ENCODE measurements around the gene DTD2. TPM values are rescaled to one million over a fixed set of nuclear protein-coding genes. Genes with fewer than 3 reads are reported as not detected.

Gene DTD2
- 10 to 100 TPM; 12.9 to 13.3 TPM for total RNA-seq

GRCh38 chr14:31456841-31457664 is at the start of gene DTD2:
TSS of gene DTD2 (minus strand) at chr14:31457506. CDS start at chr14:31457393, 113 bp downstream.
- no peaks in the 10 kb centered on the region for H3K27me3 Mint-ChIP-seq (ENCODE audit: low read depth)
- CTCF ChIA-PET = interaction anchor here (0.6 to 2.3 kb wide), 4 partner anchors 8 to 751 kb away, joined by 3 to 9 read pairs (median 4); partner anchors contain the start of gene HEATR5A
- H3K27ac Mint-ChIP-seq = peak within 1 kb of the TSS; percentile 88
- intact Hi-C loops (cut with micrococcal nuclease) = loop anchor here (1.0 to 5.0 kb wide), 11 partner anchors 37 to 835 kb away; partner anchors contain the start of genes HEATR5A, NUBPL, RNU6-8 and SCFD1
- peak; percentile 93 for DNase-seq
- H3K4me1 Mint-ChIP-seq (ENCODE audit: low read depth) = peaks cover 29% of the 10 kb centered on the region
- peaks cover 3% of the 10 kb centered on the region for H3K36me3 Mint-ChIP-seq (ENCODE audit: low read depth)
- H3K9me3 Mint-ChIP-seq = no peaks in the 10 kb centered on the region
- H3K4me3 Mint-ChIP-seq = peak within 1 kb of the TSS; percentile 94

GRCh38 chr14:31505411-31505810 is 48.1 kb upstream of the DTD2 start:
- Mint-ChIP-seq H3K27me3 (ENCODE audit: low read depth) (no peaks in the 10 kb centered on the region), H3K4me3 (no peak overlapping the region), H3K36me3 (ENCODE audit: low read depth) (no peaks in the 10 kb centered on the region), H3K4me1 (ENCODE audit: low read depth) (no peaks in the 10 kb centered on the region), H3K9me3 (no peaks in the 10 kb centered on the region), H3K27ac (no peak overlapping the region)
- DNase-seq = no peak
- CTCF ChIA-PET = interaction anchor here (1.1 kb wide), 1 partner anchor 748 kb away, joined by 3 read pairs; no protein-coding TSS in a partner anchor
- intact Hi-C loops (cut with micrococcal nuclease) = no loop called here

DNA sequence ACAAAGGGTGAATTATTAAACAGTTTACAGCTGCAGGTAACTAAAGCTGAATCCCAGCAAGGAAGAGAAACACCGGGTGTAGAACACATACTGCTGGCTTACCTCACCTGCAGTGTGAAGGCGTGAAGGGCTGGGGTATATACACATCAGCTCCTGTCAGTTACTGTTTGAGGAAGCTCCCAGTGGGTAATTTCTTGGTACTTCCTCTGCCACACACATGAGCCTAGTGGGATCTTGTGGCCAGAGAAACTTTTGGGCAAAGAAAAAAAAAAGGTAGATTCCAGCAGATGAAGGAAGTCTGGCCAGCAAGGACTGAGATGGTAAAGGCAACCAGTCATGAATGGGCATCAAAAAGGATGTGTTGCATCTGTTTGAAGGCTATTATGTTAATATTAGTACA is 44.6 kb upstream of the DTD2 start:
- intact Hi-C loops (cut with micrococcal nuclease) = no loop called here
- DNase-seq = no peak
- Mint-ChIP-seq H3K9me3 (no peaks in the 10 kb centered on the region), H3K27me3 (ENCODE audit: low read depth) (no peaks in the 10 kb centered on the region), H3K27ac (no peak overlapping the region), H3K4me1 (ENCODE audit: low read depth) (no peaks in the 10 kb centered on the region), H3K36me3 (ENCODE audit: low read depth) (no peaks in the 10 kb centered on the region), H3K4me3 (no peak overlapping the region)
- CTCF ChIA-PET = no interaction called here

DNA sequence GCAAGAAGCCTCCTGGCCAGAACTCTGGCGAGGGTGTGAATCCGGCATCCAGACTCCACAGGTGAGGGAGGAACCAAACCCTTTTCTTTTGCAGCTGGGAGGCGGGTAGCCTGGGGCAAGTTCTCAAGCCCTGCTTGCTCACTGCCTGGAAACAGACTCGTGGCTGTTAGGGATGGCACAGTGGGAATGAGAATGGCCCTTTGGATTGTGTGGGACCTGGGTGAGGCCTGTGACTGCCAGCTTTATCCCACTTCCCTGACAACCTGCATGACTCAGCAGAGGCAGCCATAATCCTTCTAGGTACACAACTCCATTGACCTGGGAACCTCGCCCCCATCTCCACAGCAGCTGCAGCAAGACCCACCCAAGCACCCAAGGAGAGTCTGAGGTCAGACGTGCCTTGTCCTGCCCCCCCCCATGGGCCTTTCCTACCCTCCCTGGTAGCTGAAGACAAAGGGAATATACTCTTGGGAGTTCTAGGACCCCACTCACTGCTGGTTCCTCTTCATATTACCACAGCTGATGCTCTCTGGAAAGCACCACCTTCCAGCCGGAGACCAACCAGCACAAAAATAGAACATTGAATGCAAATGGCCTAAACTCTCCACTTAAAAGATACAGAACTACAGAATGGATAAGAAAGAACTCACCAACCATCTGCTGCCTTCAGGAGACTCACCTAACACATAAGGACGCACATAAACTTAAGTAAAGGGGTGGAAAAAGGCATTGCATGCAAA is 35.6 kb upstream of the DTD2 start:
- Mint-ChIP-seq H3K4me3 (no peak overlapping the region), H3K9me3 (no peaks in the 10 kb centered on the region)
- intact Hi-C loops (cut with micrococcal nuclease) = no loop called here

DNA sequence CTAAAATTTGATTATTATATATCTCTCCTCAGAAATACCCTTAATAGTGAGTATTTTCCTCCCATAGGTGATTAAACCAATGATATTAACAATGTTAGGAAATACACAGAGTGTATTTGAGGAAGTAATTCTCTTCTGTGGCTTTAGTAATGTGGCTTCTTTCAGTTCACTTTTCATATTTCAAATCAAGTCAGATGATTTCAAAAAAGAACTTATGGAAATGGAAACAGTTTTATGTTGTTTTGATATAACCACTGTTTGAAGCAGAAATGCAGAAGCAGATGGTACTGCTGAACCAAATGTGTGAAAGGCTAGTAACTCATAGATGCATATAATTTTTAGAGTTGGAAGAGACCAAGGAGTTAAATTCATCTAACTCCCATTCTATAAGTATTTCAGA is 32.4 kb upstream of the DTD2 start:
- Mint-ChIP-seq H3K27me3 (ENCODE audit: low read depth) (no peaks in the 10 kb centered on the region), H3K9me3 (no peaks in the 10 kb centered on the region), H3K4me1 (ENCODE audit: low read depth) (no peaks in the 10 kb centered on the region), H3K4me3 (no peak overlapping the region), H3K27ac (no peak overlapping the region), H3K36me3 (ENCODE audit: low read depth) (no peaks in the 10 kb centered on the region)
- no peak for DNase-seq
- CTCF ChIA-PET = interaction anchor here (0.6 kb wide), 1 partner anchor 10 kb away, joined by 3 read pairs; no protein-coding TSS in a partner anchor
- intact Hi-C loops (cut with micrococcal nuclease) = no loop called here

More for the DNA sequence above, 35.6 kb upstream of the DTD2 start:
- no peak for DNase-seq
- Mint-ChIP-seq H3K27me3 (ENCODE audit: low read depth) (no peaks in the 10 kb centered on the region), H3K36me3 (ENCODE audit: low read depth) (no peaks in the 10 kb centered on the region), H3K4me1 (ENCODE audit: low read depth) (no peaks in the 10 kb centered on the region), H3K27ac (no peak overlapping the region)
- CTCF ChIA-PET = interaction anchor here (0.7 kb wide), 1 partner anchor 30 kb away, joined by 3 read pairs; no protein-coding TSS in a partner anchor

DNA sequence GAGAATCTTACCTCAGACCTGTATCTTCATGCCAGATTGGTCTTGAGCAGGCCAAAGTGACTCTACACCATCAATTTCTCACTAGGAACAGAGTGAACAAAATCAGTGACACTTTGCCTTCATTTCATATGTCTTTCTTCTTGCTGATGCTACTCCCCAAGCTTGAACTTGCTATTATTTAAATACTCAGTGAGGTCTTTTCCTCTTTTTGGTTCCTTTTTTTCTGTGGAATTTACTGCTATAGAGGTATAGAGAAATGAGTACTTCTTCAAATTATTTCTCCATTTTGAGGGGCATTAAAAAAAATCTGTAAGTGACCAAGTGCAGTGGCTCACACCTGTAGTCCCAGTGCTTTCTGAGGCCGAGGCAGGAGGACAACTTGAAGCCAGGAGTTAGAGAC is 30.6 kb upstream of the DTD2 start, which contains the start of gene GPR33:
Gene GPR33, minus strand, starts transcription at position 154 of the 400 bp plus-strand sequence. CDS start 4,074 bp downstream, outside the sequence.
- no peaks in the 10 kb centered on the region for H3K9me3 Mint-ChIP-seq
- no peak within 1 kb of the TSS for H3K4me3 Mint-ChIP-seq
- intact Hi-C loops (cut with micrococcal nuclease) = no loop called here
- no peaks in the 10 kb centered on the region for H3K4me1 Mint-ChIP-seq (ENCODE audit: low read depth)
- H3K27me3 Mint-ChIP-seq (ENCODE audit: low read depth) = no peaks in the 10 kb centered on the region
- no peaks in the 10 kb centered on the region for H3K36me3 Mint-ChIP-seq (ENCODE audit: low read depth)
- CTCF ChIA-PET = no interaction called here
- no peak for DNase-seq
- no peak within 1 kb of the TSS for H3K27ac Mint-ChIP-seq

GRCh38 chr14:31486764-31487163 is 29.5 kb upstream of the DTD2 start:
- Mint-ChIP-seq H3K27me3 (ENCODE audit: low read depth) (no peaks in the 10 kb centered on the region), H3K36me3 (ENCODE audit: low read depth) (no peaks in the 10 kb centered on the region), H3K27ac (no peak overlapping the region), H3K4me1 (ENCODE audit: low read depth) (no peaks in the 10 kb centered on the region), H3K9me3 (no peaks in the 10 kb centered on the region), H3K4me3 (no peak overlapping the region)
- DNase-seq = no peak
- CTCF ChIA-PET = interaction anchor here (1.4 kb wide), 1 partner anchor 24 kb away, joined by 4 read pairs; no protein-coding TSS in a partner anchor
- intact Hi-C loops (cut with micrococcal nuclease) = no loop called here

DNA sequence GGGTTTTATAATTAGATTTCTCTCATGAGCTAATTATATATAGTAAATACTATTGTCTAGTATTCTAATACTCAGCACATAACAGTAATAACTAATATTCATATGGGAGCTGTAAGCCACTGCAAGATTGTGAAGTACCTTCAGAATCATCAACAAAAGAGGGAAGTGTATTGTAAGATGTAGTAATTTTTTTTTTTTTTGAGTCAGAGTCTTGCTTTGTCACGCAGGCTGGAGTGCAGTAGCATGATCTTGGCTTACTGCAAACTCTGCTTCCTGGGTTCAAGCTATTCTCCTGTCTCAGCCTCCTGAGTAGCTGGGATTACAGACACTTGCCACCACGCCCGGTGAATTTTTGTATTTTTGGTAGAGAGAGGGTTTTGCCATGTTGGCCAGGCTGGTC is 27.4 kb upstream of the DTD2 start:
- no peak for DNase-seq
- Mint-ChIP-seq H3K27ac (no peak overlapping the region), H3K9me3 (no peaks in the 10 kb centered on the region), H3K27me3 (ENCODE audit: low read depth) (peaks cover 2% of the 10 kb centered on the region), H3K4me1 (ENCODE audit: low read depth) (no peaks in the 10 kb centered on the region), H3K36me3 (ENCODE audit: low read depth) (no peaks in the 10 kb centered on the region), H3K4me3 (no peak overlapping the region)
- CTCF ChIA-PET = interaction anchor here (0.6 kb wide), 2 partner anchors 16 to 239 kb away, joined by 3 to 5 read pairs; no protein-coding TSS in a partner anchor
- intact Hi-C loops (cut with micrococcal nuclease) = no loop called here

GRCh38 chr14:31480156-31480555 is 22.9 kb upstream of the DTD2 start:
- Mint-ChIP-seq H3K9me3 (no peaks in the 10 kb centered on the region), H3K4me3 (no peak overlapping the region), H3K27me3 (ENCODE audit: low read depth) (peaks cover 11% of the 10 kb centered on the region), H3K27ac (no peak overlapping the region), H3K4me1 (ENCODE audit: low read depth) (no peaks in the 10 kb centered on the region), H3K36me3 (ENCODE audit: low read depth) (no peaks in the 10 kb centered on the region)
- DNase-seq = no peak
- intact Hi-C loops (cut with micrococcal nuclease) = no loop called here
- CTCF ChIA-PET = no interaction called here

DNA sequence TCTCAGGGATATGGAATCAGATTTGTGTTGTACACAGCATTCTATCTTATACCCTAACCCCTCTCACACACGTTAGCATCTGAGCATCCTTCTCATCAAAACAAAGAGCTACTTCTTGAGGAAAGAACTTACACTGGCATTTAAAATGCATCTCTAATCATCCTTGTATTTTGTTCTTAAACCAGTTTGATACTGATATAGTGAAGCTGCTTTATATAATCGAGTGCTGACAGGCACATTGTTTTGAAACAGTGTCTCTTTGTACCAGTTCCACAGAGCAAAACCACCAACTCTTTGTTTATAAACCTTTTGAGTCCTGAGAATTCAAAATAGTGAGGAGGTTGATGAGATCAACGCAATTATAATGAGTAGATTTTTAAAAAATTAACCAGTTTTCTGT is 21.7 kb upstream of the DTD2 start:
- H3K9me3 Mint-ChIP-seq = peaks cover under 1% of the 10 kb centered on the region
- CTCF ChIA-PET = no interaction called here
- peaks cover 14% of the 10 kb centered on the region for H3K27me3 Mint-ChIP-seq (ENCODE audit: low read depth)
- H3K36me3 Mint-ChIP-seq (ENCODE audit: low read depth) = no peaks in the 10 kb centered on the region
- DNase-seq = no peak
- intact Hi-C loops (cut with micrococcal nuclease) = no loop called here
- H3K27ac Mint-ChIP-seq = no peak overlapping the region
- no peaks in the 10 kb centered on the region for H3K4me1 Mint-ChIP-seq (ENCODE audit: low read depth)
- no peak overlapping the region for H3K4me3 Mint-ChIP-seq

DNA sequence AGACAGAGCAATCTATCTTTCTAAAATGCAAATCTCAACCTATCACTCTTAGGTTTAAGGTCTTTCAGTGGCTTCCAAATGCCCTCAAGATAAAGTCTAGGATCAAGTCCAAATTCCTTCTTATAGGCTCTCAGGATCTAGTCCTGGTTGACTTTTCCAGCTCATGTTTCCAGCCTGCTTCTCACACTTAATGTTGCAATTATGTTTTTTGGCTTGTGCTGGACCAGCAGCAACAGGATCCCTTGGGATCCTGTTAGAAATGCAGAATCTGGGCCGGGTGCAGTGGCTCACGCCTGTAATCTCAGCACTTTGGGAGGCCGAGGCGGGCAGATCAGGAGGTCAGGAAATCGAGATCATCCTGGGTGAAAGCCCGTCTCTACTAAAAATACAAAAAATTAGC is 19.9 kb upstream of the DTD2 start:
- CTCF ChIA-PET = no interaction called here
- no peaks in the 10 kb centered on the region for H3K4me1 Mint-ChIP-seq (ENCODE audit: low read depth)
- H3K27me3 Mint-ChIP-seq (ENCODE audit: low read depth) = peaks cover 15% of the 10 kb centered on the region
- intact Hi-C loops (cut with micrococcal nuclease) = no loop called here
- no peak for DNase-seq
- H3K36me3 Mint-ChIP-seq (ENCODE audit: low read depth) = no peaks in the 10 kb centered on the region
- no peak overlapping the region for H3K4me3 Mint-ChIP-seq
- H3K9me3 Mint-ChIP-seq = peaks cover 2% of the 10 kb centered on the region
- H3K27ac Mint-ChIP-seq = no peak overlapping the region

DNA sequence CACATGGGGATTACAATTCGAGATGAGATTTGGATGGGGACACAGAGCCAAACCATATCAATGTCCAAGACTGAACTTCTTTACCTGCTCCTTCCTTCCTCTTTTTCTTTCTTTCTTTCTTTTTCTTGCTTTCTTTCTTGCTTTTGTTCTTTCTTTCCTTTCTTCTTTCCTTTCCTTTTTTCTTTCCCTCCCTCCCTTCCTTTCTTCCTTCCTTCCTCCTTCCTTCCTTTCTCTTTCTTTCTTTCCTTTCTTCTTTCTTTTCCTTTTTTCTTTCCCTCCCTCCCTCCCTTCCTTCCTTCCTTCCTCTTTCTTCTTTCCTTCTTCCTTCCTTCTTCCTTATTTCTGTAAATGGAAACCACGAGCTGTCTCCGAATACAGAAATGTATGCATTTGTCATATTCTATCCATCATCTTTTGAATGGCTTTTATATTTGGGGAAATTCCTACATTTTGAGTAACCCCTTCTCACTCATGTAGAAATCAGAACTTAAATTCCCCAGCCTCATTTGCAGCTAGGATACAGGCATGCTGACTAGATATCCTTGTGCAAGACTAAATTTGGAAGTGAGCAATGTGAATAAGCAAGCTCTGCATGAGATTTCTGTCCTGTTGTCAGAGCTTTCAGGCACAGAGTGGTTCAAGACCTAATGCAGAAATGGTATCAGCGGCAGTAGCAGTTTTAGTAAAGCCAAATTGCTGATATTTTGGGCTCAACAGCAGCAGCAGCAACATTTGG is 19.0 kb upstream of the DTD2 start:
- Mint-ChIP-seq H3K27ac (no peak overlapping the region), H3K4me1 (ENCODE audit: low read depth) (no peaks in the 10 kb centered on the region), H3K36me3 (ENCODE audit: low read depth) (no peaks in the 10 kb centered on the region), H3K27me3 (ENCODE audit: low read depth) (peaks cover 15% of the 10 kb centered on the region), H3K4me3 (no peak overlapping the region), H3K9me3 (peaks cover 2% of the 10 kb centered on the region)
- no peak for DNase-seq
- CTCF ChIA-PET = interaction anchor here (0.7 kb wide), 1 partner anchor 196 kb away, joined by 3 read pairs; no protein-coding TSS in a partner anchor
- intact Hi-C loops (cut with micrococcal nuclease) = no loop called here

All from activated naive CD4-positive, alpha-beta T cell treated with anti-CD3 and anti-CD28 coated beads for 36 hours (primary cell).